GM10248 (cell line): ENCODE data around the gene ZBTB33.

Experiments
- CTCF ChIA-PET: fragments of 300-600 bp; sonication (Branson Sonifier 250); formaldehyde crosslinking; extraction: SDS; loops from one replicate; lab custom pipeline; 2021; ENCODE audit warnings: antibody characterized with exemption; lab: Yijun Ruan, JAX
- POLR2A ChIA-PET: fragments of 350-650 bp; sonication (Branson Sonifier 250); formaldehyde crosslinking; extraction: SDS; loops from one replicate; lab custom pipeline; 2020; ENCODE audit warnings: antibody characterized with exemption; lab: Yijun Ruan, JAX
- DNase-seq: peaks from one replicate; pipeline ENCODE4 v3.0.0; 2012; ENCODE audit errors: extremely low spot score
- CTCF ChIP-seq: IDR thresholded peaks from 2 replicates; pipeline ENCODE4 v1.5.1; 2012; ENCODE audit warnings: mild to moderate bottlenecking, low read depth; ENCODE audit errors: extremely low read depth, missing control alignments, control extremely low read depth

Gene ZBTB33

GRCh38 chrX:120236687-120237479, 13.7 kb upstream of the ZBTB33 start:
- ChIA-PET CTCF (interaction anchor here (0.8 to 3.2 kb wide), 2 partner anchors 18 to 23 kb away, joined by 3 to 16 read pairs; no protein-coding TSS in a partner anchor), POLR2A (no interaction called here)
- no peak for DNase-seq
- TF ChIP-seq CTCF = no peak

DNA sequence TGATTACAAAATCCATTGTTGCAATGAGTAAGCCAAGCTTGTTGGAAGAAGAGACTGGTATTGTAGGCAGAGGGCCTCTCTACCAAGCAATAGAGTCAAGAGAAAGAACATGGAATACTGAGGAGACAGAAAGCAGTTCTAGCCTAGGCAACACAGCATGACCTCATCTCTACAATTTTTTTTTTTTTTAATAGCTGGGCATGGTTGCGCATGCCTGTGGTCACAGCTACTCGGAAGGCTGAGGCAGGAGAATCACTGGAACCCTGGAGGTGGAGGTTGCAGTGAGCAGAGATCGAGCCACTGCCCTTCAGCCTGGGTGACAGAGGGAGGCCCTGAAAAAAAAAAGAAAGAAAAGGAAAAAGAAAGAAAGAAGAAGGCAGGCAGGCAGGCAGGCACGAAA, 11.7 kb upstream of the ZBTB33 start:
- TF ChIP-seq CTCF = no peak
- ChIA-PET POLR2A (no interaction called here), CTCF (no interaction called here)
- DNase-seq = no peak

- no peak for TF ChIP-seq CTCF
- POLR2A ChIA-PET = no interaction called here
- no peak for DNase-seq
- CTCF ChIA-PET = interaction anchor here (1.1 kb wide), 1 partner anchor 29 kb away, joined by 3 read pairs; no protein-coding TSS in a partner anchor
These were observed 7.8 kb upstream of the ZBTB33 start for GRCh38 chrX:120242813-120243212.

GRCh38 chrX:120244395-120244734, 6.2 kb upstream of the ZBTB33 start:
- POLR2A ChIA-PET = no interaction called here

GRCh38 chrX:120244735-120245498, 5.7 kb upstream of the ZBTB33 start:
- ChIA-PET POLR2A (no interaction called here), CTCF (no interaction called here)
- DNase-seq = peak; percentile 47
- no peak for TF ChIP-seq CTCF

More at GRCh38 chrX:120244395-120244734, 6.2 kb upstream of the ZBTB33 start:
- CTCF ChIA-PET = no interaction called here
- no peak for TF ChIP-seq CTCF
- no peak for DNase-seq

- DNase-seq = peak; percentile 15
- no peak for TF ChIP-seq CTCF
- ChIA-PET POLR2A (no interaction called here), CTCF (interaction anchor here (1.1 to 1.7 kb wide), 8 partner anchors 10 to 462 kb away, joined by 3 to 12 read pairs (median 4); no protein-coding TSS in a partner anchor)
These were observed 929 bp downstream of the ZBTB33 start for GRCh38 chrX:120251471-120252011.
